DMS79 treated with DMSO at 0.1 percent for 48 hours (cell line): Measurements from ENCODE around the gene CYLD.

Experiments
- DNase-seq: peaks from one replicate; lab custom pipeline; 2025; lab: John Stamatoyannopoulos, UW

Gene CYLD

DNA sequence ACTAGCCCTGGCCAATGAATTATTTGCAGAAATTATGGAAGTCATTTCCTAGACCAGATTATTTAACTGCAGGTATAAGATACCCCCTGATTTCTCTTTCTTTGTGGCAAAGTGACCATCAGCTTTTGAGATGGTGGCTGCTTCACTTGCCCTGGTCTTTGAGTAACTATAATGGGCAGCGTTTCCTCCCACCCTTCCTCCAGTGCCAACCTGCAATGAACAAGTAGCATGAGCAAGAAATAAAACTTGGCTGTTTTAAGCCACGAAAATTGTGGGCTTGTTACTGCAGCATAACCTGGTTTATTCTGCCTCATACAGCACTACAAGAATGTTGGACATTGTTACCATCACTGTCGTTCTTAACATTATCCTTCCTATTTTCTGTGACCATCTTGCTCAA, 105.3 kb downstream of the CYLD start:
- no peak for DNase-seq

DNA sequence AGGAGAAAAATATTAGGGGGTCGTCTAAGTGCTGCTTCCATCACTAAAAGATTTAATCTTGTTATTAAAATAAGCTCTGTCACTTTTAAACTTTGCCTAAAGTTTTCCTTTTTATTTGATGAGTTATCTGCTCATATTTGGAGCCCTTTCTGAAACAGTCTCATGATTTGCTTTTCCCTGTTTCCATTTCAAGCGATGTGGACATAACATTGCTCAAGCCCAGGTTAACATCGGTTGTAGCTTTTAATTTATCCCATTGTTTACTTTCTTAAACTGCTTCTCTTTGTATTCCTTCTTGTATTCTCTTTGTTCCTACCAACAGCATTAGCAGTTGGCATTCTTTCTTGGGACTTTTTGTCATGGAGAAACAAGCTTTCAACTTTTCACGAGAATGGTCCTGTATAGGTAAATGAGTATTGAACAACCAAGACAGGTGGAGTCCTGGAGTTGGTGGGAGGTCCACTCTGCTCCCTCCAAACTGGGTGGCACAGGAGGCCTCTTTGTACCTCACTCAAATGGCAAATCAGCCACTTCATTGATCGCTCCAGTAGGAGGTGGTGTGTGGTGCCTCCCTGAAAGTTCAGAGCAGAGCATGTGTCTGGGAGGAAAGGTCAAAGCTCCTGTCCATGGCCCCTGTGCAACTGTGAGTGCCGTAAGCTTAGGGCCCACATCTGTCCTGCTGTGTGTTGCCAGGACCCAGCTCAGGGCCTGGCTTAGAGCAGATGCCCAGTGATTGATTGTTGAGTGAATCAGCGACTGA, 107.0 kb downstream of the CYLD start:
- no peak for DNase-seq
